WERI-Rb-1 (cell line): Measurements from ENCODE around the gene LMO7.

Experiments used
- DNase-seq: peaks from one replicate; pipeline ENCODE4 v3.0.0-alpha.2; 2020
- H3K27ac ChIP-seq: fragments of 250-450 bp; sonication (Bioruptor Pico); 2 replicates; pipeline ENCODE4 v1.5.1; 2020; ENCODE audit warnings: mild to moderate bottlenecking, moderate library complexity
- H3K27me3 ChIP-seq: fragments of 250-450 bp; sonication (Bioruptor Pico); 2 replicates; pipeline ENCODE4 v1.5.1; 2021; ENCODE audit warnings: mild to moderate bottlenecking, low read depth, moderate library complexity; ENCODE audit not compliant: insufficient read depth, severe bottlenecking
- H3K36me3 ChIP-seq: fragments of 250-450 bp; sonication (Bioruptor Pico); 2 replicates; pipeline ENCODE4 v1.5.1; 2020; ENCODE audit warnings: mild to moderate bottlenecking, moderate library complexity
- H3K4me3 ChIP-seq: 2 replicates; pipeline ENCODE4 v1.5.1; 2011; ENCODE audit warnings: low read depth, mild to moderate bottlenecking, control low read depth, low read length
- H3K9me3 ChIP-seq: fragments of 250-450 bp; sonication (Bioruptor Pico); 2 replicates; pipeline ENCODE4 v1.5.1; 2021; ENCODE audit warnings: mild to moderate bottlenecking, moderate library complexity; ENCODE audit not compliant: severe bottlenecking
- CTCF ChIP-seq: IDR thresholded peaks from 2 replicates; pipeline ENCODE4 v1.5.1; 2011; ENCODE audit warnings: low read depth, mild to moderate bottlenecking, control low read depth, inconsistent platforms, low read length

Gene LMO7

GRCh38 chr13:75702476-75702875 is 66.3 kb downstream of the LMO7 start:
- Histone ChIP-seq H3K27ac (no peak overlapping the region), H3K9me3 (no peaks in the 10 kb centered on the region), H3K27me3 (no peaks in the 10 kb centered on the region), H3K36me3 (no peaks in the 10 kb centered on the region), H3K4me3 (no peak overlapping the region)
- no peak for TF ChIP-seq CTCF
- DNase-seq = no peak

GRCh38 chr13:75703769-75704168 is 67.6 kb downstream of the LMO7 start:
- H3K9me3 ChIP-seq = no peaks in the 10 kb centered on the region
- no peaks in the 10 kb centered on the region for H3K27me3 ChIP-seq
- H3K27ac ChIP-seq = no peak overlapping the region
- TF ChIP-seq CTCF = no peak
- H3K36me3 ChIP-seq = no peaks in the 10 kb centered on the region
- no peak overlapping the region for H3K4me3 ChIP-seq
- DNase-seq = no peak

- DNase-seq = no peak
- H3K27ac ChIP-seq = no peak overlapping the region
- no peak overlapping the region for H3K4me3 ChIP-seq
- no peak for TF ChIP-seq CTCF
- no peaks in the 10 kb centered on the region for H3K9me3 ChIP-seq
- H3K36me3 ChIP-seq = no peaks in the 10 kb centered on the region
- H3K27me3 ChIP-seq = no peaks in the 10 kb centered on the region
Observed at GRCh38 chr13:75704194-75704926, 68.2 kb downstream of the LMO7 start.

GRCh38 chr13:75704927-75705288 is 68.8 kb downstream of the LMO7 start:
- Histone ChIP-seq H3K27ac (no peak overlapping the region), H3K9me3 (no peaks in the 10 kb centered on the region), H3K27me3 (no peaks in the 10 kb centered on the region), H3K36me3 (no peaks in the 10 kb centered on the region), H3K4me3 (no peak overlapping the region)
- DNase-seq = no peak
- TF ChIP-seq CTCF = no peak

GRCh38 chr13:75705395-75705794 is 69.3 kb downstream of the LMO7 start:
- H3K4me3 ChIP-seq = no peak overlapping the region
- H3K27ac ChIP-seq = no peak overlapping the region
- H3K27me3 ChIP-seq = no peaks in the 10 kb centered on the region
- no peaks in the 10 kb centered on the region for H3K36me3 ChIP-seq
- DNase-seq = no peak
- no peak for TF ChIP-seq CTCF
- no peaks in the 10 kb centered on the region for H3K9me3 ChIP-seq

GRCh38 chr13:75705908-75706307 is 69.8 kb downstream of the LMO7 start:
- Histone ChIP-seq H3K4me3 (no peak overlapping the region), H3K36me3 (no peaks in the 10 kb centered on the region), H3K27ac (no peak overlapping the region), H3K27me3 (no peaks in the 10 kb centered on the region), H3K9me3 (no peaks in the 10 kb centered on the region)
- TF ChIP-seq CTCF = no peak
- DNase-seq = no peak
